Urinary bladder (tissue), 4 donors: ENCODE results near the gene RABGAP1. TPM values are rescaled to one million over a fixed set of nuclear protein-coding genes. Genes with fewer than 3 reads are reported as not detected.

Experiments used
- DNase-seq: peaks from one replicate; pipeline ENCODE4 v3.0.0-alpha.2; 2015; ENCODE audit errors: extremely low spot score
- H3K27ac ChIP-seq: one replicate; pipeline ENCODE4 v1.5.1; 2013; ENCODE audit warnings: low read depth, mild to moderate bottlenecking, moderate library complexity
- H3K36me3 ChIP-seq: one replicate; pipeline ENCODE4 v1.6.1; 2013; ENCODE audit warnings: mild to moderate bottlenecking, moderate library complexity; ENCODE audit not compliant: insufficient read depth
- H3K4me1 ChIP-seq: one replicate; pipeline ENCODE4 v1.6.1; 2013; ENCODE audit warnings: mild to moderate bottlenecking, moderate library complexity; ENCODE audit not compliant: insufficient read depth
- H3K4me3 ChIP-seq: one replicate; pipeline ENCODE4 v1.5.1; 2013; ENCODE audit warnings: low read depth, low read length
- WGBS: extraction: QIAGEN DNeasy Blood & Tissue Kit; methylation state at CpG from one replicate; pipeline ENCODE4 v1.1.7; 2013; 5-methylcytosine and 5-hydroxymethylcytosine counted together
- polyA plus RNA-seq: library from polyadenylated mRNA; stranded (reverse); fragments of 200-250 nt; gene quantifications from one replicate; pipeline ENCODE4 v1.2.3, GENCODE V29; 2013
- total RNA-seq: library from RNA; depleted of rRNA; stranded (reverse); fragments of >200 nt; gene quantifications from one replicate; pipeline ENCODE4 v1.2.3, GENCODE V29; 2014
- donor health status: healthy with polysubstance abuse.
- donor health status: healthy.

The RABGAP1 gene
- total and polyA plus RNA-seq, 2 donors: 46.2 to 134 TPM

DNA sequence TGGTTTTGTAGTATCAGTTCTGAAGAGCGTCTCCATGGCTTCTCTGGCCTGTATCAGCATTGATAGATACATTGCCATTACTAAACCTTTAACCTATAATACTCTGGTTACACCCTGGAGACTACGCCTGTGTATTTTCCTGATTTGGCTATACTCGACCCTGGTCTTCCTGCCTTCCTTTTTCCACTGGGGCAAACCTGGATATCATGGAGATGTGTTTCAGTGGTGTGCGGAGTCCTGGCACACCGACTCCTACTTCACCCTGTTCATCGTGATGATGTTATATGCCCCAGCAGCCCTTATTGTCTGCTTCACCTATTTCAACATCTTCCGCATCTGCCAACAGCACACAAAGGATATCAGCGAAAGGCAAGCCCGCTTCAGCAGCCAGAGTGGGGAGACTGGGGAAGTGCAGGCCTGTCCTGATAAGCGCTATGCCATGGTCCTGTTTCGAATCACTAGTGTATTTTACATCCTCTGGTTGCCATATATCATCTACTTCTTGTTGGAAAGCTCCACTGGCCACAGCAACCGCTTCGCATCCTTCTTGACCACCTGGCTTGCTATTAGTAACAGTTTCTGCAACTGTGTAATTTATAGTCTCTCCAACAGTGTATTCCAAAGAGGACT lies 94.2 kb downstream of the RABGAP1 start:
- 84% methylated on average over 13 of the region's 13 CpGs for WGBS
- H3K36me3 ChIP-seq: peaks cover 2% of the 10 kb centered on the region

DNA sequence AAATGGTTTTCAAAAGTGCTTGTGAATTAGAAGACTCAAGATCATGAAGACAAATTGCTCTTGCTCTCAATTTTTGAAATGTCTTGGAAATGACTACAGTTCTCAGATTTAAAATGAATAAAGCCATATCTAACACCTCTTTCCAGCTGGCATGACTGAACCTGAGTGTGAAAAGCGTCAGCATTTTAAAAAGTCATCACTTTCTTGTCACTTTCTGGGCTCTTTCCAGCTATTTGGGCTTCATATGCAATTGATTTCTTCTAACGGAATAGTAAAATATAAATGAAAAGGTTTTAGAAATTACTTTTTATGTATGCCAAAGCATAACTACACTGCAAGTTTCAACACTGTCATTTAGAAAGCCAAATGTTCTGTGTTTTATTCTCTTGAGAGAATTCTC lies 95.0 kb downstream of the RABGAP1 start:
- H3K27ac ChIP-seq: no peak overlapping the region
- H3K4me3 ChIP-seq: no peak overlapping the region
- DNase-seq: no peak
- H3K4me1 ChIP-seq: no peaks in the 10 kb centered on the region
- peaks cover 2% of the 10 kb centered on the region for H3K36me3 ChIP-seq
- 61% methylated on average over 2 of the region's 2 CpGs for WGBS

More for the DNA sequence above, 94.2 kb downstream of the RABGAP1 start:
- Histone ChIP-seq H3K4me3 (no peak overlapping the region), H3K27ac (no peak overlapping the region), H3K4me1 (no peaks in the 10 kb centered on the region)
- DNase-seq: no peak

DNA sequence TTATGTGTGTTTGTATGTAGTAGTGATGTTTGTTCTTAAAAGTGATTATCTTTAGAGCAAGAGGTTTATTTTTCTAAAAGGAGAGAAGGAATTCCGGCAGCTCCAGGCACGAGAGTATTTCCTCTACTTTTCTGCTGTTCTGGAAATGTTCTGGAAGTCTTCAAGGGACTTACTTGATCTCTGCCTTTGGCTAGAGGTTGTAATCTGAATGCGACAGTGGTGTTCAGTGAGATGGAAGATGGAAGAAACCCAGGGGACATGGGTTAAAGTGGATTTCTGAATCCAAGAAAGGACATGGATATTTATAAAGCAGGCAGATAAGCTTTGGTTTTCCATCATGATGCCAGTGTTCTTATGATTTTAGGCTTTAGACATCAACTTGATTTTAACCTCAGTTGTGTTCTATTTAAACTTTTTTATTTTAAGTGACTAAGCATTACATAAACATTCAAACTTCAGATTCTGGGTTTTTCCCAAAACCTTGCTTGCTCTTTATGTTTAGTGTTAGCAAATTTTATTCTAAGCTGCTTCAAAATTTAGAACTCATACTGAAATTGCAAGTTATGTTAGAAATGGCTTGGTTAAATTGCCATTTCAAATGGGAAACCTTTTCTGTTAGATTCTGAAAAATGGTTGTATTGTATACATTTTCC lies 96.2 kb downstream of the RABGAP1 start:
- H3K4me3 ChIP-seq: no peak overlapping the region
- 30% methylated on average over 3 of the region's 3 CpGs for WGBS
- no peaks in the 10 kb centered on the region for H3K4me1 ChIP-seq
- DNase-seq: no peak
- H3K36me3 ChIP-seq: peaks cover 2% of the 10 kb centered on the region
- no peak overlapping the region for H3K27ac ChIP-seq

DNA sequence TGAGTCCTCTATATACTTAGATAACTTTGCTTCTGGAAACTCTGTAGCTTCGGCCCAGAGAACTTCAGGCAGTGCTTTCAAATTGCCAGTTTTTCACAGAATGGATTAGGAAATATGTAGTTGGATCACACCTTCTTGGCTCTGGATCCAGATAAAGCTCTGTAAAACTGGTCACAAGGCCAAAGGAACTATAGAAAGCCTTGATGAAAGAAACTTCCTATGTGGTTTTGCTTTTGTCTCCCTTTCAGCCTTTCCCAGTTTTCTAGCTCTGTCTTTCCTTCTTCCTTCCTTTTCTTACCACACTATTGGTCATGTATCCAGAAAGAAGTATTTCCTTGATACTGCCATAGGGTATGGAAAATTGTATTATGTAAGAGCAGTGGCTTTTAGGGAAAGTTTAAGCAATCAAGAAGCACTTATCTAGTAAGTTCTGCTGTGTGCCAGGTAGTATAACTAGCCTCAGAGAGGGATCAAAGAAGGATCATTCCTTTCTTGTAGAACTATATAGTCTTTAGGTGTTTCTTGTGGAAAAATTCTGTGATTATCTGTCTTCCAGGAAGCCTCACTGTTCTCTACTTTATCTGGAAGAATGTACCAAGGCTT lies 98.9 kb downstream of the RABGAP1 start:
- no peak for DNase-seq
- no peaks in the 10 kb centered on the region for H3K4me1 ChIP-seq
- H3K36me3 ChIP-seq: peaks cover 4% of the 10 kb centered on the region
- 72% methylated on average over 1 of the region's 1 CpG for WGBS
- no peak overlapping the region for H3K4me3 ChIP-seq
- H3K27ac ChIP-seq: no peak overlapping the region

DNA sequence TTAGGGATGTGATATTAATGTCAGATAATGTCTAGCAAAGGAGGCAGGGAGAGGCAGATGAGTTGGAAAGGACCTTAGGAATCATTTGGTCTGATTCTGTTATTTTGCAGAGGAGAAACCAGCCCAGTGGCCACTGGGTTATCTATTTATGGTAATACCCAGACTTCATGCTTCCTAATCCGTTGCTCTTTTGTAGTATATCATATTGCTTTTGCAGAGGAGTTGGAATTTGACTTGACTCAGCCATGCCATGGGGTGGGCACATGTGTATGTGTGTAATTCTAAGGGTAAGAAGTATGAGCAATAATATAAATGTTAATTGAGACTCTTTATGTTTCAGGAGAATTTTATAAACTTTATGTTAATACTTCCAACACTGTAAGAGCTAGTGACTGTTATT lies 100.0 kb downstream of the RABGAP1 start:
- no peak overlapping the region for H3K4me3 ChIP-seq
- no peak overlapping the region for H3K27ac ChIP-seq
- no peaks in the 10 kb centered on the region for H3K4me1 ChIP-seq
- DNase-seq: no peak
- WGBS: 47% methylated on average over 1 of the region's 1 CpG
- peaks cover 5% of the 10 kb centered on the region for H3K36me3 ChIP-seq

DNA sequence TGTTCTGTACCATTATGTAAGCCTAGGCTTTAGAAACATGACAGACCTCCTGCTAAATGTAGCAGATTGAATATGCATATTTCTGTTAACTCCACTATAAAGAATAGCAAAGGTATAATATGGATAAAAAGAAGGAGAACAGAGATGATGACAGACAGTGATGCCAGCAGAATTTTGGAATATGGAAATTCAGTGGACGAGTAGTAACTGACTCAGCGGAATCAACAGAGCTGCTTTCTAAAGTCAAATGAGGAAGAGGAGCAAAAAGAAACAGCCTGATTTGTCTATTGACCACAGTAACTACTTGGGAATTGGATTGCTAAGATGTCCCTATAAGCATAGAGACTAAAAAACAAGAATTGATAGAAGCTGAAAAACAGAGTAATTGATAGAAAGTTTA lies 100.7 kb downstream of the RABGAP1 start:
- H3K27ac ChIP-seq: no peak overlapping the region
- H3K4me3 ChIP-seq: no peak overlapping the region
- WGBS: 77% methylated on average over 2 of the region's 2 CpGs
- peaks cover 6% of the 10 kb centered on the region for H3K36me3 ChIP-seq
- DNase-seq: no peak
- no peaks in the 10 kb centered on the region for H3K4me1 ChIP-seq

DNA sequence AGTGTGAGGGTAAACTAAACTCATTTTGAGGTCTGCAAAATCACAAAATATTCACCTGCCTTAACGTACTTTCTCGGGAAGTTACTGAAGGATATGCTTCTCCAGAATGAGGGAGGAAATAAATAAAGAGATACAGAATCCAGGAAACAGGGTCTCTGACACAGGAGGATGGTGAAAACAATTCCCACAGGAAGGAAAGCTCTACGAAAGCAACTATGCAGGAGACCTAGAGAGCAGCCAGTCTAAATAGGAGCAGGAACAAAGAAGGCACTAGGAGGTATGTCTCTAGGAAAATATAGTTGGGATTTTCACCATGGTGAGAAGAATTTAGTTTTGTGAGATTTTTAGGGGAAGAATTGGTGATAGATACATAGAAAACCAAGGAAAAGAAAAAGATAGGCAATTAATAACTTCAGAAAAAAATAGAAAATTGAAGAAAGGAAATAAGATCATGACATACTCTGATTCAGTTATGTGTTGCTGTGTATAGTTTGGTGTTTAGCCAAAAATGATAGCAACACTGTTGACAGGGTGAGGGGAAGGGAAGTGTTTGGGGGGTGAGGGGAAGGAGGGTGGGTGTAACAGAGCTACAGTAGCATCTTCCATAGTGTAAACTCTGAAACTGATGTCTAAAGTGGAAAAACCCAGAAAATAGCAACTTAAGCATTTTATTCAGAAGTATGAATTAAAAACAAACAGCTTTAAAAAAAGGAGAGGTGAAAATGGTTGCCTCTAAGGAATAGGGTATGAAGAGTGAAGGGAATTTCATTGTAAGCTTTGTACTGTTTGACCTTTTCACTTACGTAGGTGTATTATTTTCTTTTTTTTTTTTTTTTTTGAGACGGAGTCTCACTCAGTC lies 102.5 kb downstream of the RABGAP1 start:
- no peak for DNase-seq
- 92% methylated on average over 5 of the region's 5 CpGs for WGBS
- H3K27ac ChIP-seq: peak overlapping the region; percentile 2
- H3K36me3 ChIP-seq: peaks cover 6% of the 10 kb centered on the region
- H3K4me3 ChIP-seq: no peak overlapping the region
- H3K4me1 ChIP-seq: no peaks in the 10 kb centered on the region

DNA sequence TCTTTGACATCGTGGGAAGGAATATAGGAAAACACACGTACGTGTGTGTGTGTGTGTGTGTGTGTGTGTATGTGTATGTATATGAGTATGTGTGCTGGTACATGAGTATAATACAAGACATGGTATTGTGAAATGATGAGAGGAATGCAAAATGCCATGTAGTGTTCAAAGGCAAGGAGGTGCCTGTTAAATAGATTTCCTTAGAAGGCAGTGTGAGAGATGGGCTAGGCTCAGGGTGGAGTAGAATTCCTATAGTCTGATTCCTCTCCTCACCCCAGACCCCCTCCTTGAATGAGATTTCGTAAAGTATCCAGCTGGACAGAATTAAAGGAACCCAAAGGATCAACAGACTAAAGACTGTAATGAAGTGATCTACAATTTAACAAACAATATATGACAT lies 103.8 kb downstream of the RABGAP1 start:
- H3K27ac ChIP-seq: no peak overlapping the region
- DNase-seq: no peak
- H3K4me1 ChIP-seq: no peaks in the 10 kb centered on the region
- no peak overlapping the region for H3K4me3 ChIP-seq
- 52% methylated on average over 4 of the region's 4 CpGs for WGBS
- peaks cover 4% of the 10 kb centered on the region for H3K36me3 ChIP-seq

DNA sequence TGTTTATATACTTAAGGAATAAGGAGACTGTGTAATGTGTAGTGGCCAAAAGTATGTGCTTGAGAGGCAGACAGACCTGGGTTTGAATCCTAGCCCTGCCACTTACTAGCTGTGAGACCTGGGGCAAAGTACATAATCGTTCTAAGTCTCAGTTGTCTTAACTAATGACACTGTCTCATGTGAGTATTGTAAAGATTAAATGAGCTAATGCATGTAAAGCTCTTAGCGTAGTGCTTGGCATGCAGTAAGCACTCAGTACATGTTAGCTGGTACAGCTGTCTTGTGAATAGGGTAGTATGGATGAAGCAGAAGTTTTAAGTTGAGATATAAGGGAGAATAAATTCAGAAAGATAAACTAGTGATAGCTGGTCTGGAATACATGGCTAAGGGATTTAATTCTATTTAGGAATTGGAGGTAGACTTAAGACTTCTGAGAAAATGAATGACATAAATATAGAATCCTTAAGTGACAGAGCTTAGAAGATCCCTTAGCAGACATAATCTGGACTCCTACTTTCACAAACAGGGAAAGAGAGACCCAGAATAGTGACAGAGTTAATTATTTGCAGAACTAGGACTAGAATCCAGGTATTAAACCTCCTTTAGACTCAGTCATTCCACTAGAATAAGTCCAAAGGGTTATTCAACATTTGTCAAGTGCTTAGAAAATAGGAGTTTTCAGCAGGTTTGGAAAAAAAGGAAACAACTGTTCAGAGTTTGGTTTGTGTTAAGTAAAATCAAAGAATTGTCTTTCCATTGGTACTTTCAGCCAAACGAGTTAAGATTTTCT lies 105.8 kb downstream of the RABGAP1 start:
- Histone ChIP-seq H3K4me3 (no peak overlapping the region), H3K36me3 (peaks cover 3% of the 10 kb centered on the region), H3K4me1 (no peaks in the 10 kb centered on the region), H3K27ac (no peak overlapping the region)
- WGBS: 72% methylated on average over 3 of the region's 3 CpGs
- no peak for DNase-seq

DNA sequence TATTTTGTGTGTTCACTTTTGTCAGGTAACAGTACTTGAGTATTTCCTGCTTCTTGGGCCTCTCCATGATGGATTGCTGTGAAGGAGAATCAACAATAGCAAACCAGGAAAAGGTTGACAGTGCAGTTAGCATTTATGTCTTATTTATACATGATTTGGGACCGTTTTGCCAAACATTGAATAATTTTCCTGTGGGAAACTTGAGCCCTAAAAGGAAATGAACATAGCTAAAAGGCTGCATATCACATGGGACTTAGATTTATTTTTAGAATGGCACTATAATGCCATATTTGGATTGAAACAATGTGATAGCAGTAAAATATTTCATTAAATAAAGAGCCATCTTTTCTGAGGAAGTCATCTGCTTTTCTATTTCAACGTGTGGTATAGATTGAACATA lies 107.9 kb downstream of the RABGAP1 start:
- Histone ChIP-seq H3K4me3 (no peak overlapping the region), H3K4me1 (no peaks in the 10 kb centered on the region), H3K27ac (no peak overlapping the region), H3K36me3 (peaks cover 2% of the 10 kb centered on the region)
- 16% methylated on average over 2 of the region's 2 CpGs for WGBS
- DNase-seq: no peak

DNA sequence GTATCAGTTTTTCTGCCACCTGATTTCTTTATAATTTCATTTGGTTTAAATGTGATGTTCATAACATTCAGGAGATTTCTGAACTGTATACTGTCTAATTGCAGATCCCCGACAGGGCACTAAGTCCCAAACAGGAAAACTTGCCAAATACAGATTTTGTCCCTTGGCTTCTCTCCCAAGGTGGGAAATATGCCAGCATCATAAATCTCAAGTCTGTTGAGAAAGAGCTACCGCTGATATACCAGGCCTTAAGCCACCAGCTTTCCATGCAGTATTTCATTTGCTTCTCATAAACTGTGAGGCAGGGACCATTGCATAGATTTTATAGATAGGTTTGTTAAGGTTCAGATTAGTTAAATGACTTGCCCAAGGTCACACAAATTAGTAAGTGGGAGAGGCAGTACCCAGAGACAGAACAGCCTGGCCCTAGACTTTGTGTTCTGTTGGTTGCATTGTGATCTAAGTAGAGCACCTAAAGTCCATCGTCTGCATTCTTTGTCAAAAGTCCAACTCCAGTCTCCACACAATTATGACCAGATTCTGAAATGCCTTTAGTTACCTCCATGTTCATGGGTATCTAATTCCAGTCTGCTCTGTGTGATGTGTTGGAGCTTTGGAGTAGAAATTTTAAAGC lies 108.9 kb downstream of the RABGAP1 start:
- DNase-seq: no peak
- H3K4me3 ChIP-seq: no peak overlapping the region
- 15% methylated on average over 3 of the region's 3 CpGs for WGBS
- H3K27ac ChIP-seq: no peak overlapping the region
- H3K36me3 ChIP-seq: peaks cover 2% of the 10 kb centered on the region
- H3K4me1 ChIP-seq: no peaks in the 10 kb centered on the region

DNA sequence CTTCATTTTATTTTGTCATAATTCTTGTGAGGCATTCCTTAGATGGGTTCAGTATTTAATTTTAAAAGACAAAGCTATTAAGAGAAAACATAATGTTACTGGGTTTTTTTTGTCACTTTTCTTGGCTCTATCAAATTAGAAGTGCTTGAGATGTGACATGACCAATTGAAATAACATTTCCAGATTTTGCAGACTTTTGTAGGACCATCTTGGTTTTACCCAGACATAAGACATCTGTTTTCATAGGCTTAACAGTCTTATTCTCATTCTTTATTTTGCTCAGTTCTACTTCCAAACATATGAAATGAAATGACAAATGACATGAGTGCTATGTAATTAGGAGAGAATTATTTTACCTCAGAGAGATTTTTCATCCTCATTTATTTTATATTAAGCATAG lies 112.2 kb downstream of the RABGAP1 start:
- no peak overlapping the region for H3K27ac ChIP-seq

DNA sequence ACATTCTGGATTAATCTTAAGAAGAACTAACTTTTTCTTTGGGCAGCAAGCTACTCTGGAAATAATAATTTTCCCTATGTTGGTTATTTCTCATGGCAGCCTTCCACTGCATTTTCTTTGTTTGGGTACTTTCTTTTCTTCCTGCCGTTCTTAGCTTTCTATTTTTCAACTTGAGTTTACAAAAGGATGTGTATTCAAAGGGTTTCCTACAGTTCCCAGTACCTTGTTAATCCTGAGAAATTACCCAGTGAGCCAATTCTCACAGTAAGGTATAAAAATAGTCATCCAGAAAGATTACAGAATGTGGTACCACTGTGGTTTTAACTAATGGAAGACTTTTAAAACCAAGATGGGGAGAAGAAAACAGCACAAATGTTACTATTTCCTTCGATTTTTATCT lies 112.9 kb downstream of the RABGAP1 start:
- no peaks in the 10 kb centered on the region for H3K4me1 ChIP-seq
- 39% methylated on average over 2 of the region's 2 CpGs for whole genome bisulfite sequencing
- H3K36me3 ChIP-seq: no peaks in the 10 kb centered on the region
- no peak overlapping the region for H3K4me3 ChIP-seq
- H3K27ac ChIP-seq: no peak overlapping the region
- no peak for DNase-seq

More for the DNA sequence above, 112.2 kb downstream of the RABGAP1 start:
- no peak overlapping the region for H3K4me3 ChIP-seq
- no peak for DNase-seq
- no peaks in the 10 kb centered on the region for H3K36me3 ChIP-seq
- no peaks in the 10 kb centered on the region for H3K4me1 ChIP-seq
